ENCODE results near the gene ELMO1. TPM values are rescaled to one million over a fixed set of nuclear protein-coding genes. Genes with fewer than 3 reads are reported as not detected.

The ELMO1 gene
- total RNA-seq, 4 donors from 2014 or later: 11.5 to 19.9 (median 17.4) TPM

DNA sequence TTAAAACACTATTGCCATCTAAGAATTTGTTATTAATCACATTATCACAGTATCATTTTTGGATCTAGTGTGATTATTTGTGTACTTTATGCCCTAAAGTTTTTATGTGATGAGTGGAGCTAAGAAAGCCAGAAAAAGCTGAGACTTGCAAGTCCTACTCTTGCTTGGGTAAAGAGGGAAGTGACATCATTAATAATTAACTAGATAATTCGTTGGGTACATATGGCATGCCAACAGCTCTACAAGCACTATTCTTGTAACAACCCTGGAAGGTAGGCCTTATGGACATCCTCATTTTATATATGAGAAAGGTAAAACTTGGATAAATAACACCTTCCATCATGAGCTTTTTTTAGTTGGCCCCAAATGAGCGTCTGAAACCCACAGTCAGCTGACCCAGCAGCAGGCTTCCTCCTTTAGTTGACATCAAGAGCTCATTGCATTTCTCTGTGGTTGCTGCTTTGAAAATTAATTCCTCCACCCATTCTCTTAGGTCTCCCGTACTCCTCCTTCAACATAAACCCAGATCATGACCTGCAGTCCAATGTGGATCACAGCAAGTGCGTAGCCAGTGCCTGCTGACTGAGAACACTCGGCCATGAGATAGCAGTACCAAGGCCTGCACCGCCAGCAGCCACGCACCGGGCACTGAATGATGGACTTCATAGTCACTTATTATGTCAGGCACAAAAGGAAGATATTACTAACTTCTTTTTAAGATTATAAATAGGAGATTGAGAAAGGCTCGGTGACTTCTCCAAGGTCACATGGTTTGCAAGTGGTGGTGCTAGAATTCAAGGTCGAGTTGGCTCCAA is 432.4 kb downstream of the ELMO1 start:
- H3K4me3 ChIP-seq (ENCODE audit: low read depth, poor library complexity, severe bottlenecking): no peak overlapping the region
- 88 to 90% methylated on average over 10 of the region's 10 CpGs for WGBS, 2 donors
- intact Hi-C loops (cut with DNase I; ENCODE audit: low total_unique reads): no loop called here
- no peak for TF ChIP-seq POLR2A (IDR thresholded peaks at IDR 0.05)
- TF ChIP-seq, protein P1, sequence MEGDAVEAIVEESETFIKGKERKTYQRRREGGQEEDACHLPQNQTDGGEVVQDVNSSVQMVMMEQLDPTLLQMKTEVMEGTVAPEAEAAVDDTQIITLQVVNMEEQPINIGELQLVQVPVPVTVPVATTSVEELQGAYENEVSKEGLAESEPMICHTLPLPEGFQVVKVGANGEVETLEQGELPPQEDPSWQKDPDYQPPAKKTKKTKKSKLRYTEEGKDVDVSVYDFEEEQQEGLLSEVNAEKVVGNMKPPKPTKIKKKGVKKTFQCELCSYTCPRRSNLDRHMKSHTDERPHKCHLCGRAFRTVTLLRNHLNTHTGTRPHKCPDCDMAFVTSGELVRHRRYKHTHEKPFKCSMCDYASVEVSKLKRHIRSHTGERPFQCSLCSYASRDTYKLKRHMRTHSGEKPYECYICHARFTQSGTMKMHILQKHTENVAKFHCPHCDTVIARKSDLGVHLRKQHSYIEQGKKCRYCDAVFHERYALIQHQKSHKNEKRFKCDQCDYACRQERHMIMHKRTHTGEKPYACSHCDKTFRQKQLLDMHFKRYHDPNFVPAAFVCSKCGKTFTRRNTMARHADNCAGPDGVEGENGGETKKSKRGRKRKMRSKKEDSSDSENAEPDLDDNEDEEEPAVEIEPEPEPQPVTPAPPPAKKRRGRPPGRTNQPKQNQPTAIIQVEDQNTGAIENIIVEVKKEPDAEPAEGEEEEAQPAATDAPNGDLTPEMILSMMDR (IDR thresholded peaks at IDR 0.05): no peak
- no peak for DNase-seq (ENCODE audit: low spot score in 2 of 2)

DNA sequence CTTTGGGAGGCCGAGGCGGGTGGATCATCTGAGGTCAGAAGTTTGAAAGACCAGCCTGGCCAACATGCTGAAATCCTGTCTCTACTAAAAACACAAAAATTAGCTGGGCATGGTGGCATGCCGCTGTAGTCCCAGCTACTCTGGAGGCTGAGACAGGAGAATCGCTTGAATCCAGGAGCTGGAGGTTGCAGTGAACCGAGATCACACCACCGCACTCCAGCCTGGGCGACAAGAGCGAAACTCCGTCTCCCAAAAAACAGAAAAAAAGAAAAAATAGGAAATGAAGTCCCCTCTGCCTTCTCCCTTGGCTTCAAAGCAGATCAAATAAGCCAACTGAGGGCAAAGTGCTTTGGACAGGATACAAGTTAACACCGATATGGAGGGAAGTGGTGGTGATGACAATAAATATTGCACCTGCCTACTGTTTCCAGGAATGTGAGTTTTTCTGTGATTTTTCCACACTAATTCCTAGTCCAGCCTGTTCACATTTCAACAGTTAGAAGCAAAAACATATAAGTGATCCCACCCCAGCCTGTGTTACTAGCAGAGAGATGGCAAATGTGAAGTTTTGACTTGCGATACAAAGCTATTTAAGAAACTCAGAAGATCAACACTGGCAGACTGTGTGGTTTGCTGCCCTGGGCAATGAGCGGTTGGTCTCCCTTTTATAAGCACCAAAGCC is 433.2 kb downstream of the ELMO1 start:
- 92 to 96% methylated on average over 12 of the region's 12 CpGs for WGBS, 2 donors
- no peak overlapping the region for H3K4me3 ChIP-seq (ENCODE audit: low read depth, poor library complexity, severe bottlenecking)
- intact Hi-C loops (cut with DNase I; ENCODE audit: low total_unique reads): no loop called here
- TF ChIP-seq, protein P1 (IDR thresholded peaks at IDR 0.05): no peak
- TF ChIP-seq POLR2A (IDR thresholded peaks at IDR 0.05): no peak
- no peak for DNase-seq (ENCODE audit: low spot score in 2 of 2)

DNA sequence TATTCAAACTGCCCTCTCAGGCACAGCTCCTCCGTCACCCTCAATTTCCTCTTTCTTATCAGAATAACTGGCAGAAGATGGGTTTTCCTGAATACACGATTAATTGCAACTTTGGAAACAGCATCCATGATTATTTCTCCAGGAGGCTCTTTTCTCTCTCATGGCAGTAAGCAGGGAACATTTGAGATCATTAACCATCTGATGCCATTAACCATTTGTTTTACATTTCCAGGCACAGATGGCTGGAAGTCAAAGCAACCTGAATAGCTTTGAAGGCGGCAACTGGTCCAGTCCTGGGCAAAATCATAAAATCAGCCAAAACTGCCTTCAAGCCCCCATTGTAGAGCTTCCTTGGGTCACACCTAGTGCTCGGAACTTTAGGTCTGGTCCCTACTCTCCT is 434.9 kb downstream of the ELMO1 start:
- 83 to 88% methylated on average over 4 of the region's 4 CpGs for WGBS, 2 donors
- intact Hi-C loops (cut with DNase I; ENCODE audit: low total_unique reads): no loop called here
- TF ChIP-seq POLR2A (IDR thresholded peaks at IDR 0.05): no peak
- TF ChIP-seq, protein P1 (IDR thresholded peaks at IDR 0.05): no peak

DNA sequence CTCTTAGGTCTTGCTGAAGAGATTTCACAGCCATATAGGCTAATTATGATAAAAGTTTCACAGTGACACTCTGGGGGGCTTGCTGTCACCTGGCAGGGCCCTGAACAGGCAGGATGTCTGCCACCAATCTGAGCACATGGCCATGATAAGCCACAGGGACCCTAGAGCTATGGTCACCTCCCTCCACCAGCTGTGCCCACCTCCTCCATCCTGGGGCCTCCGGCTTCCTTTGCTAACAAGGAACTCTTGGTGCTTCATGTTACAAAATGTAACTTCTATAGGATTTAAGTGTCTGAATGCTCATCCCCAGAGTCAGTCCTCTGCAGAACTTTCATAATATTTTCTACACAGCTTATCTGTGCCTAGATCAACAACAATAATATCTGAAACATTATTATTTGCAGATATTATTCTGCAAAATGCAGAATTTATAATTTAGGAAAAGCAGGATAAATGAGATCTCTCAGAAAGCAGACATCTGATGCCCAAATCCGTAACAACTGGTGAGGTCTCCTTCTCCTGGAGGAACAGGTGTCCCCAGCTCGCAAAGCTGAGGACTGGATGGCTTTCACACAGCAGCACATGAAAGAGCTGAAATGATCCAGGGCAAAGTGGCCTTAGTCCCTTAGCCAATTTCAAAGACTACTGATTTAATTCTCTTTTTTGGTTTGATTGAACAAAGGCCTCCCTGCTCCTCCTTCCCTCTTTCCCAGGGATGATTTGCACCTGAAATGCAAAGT is 437.3 kb downstream of the ELMO1 start:
- 95 to 99% methylated on average over 3 of the region's 3 CpGs for WGBS, 2 donors
- H3K4me3 ChIP-seq (ENCODE audit: low read depth, poor library complexity, severe bottlenecking): no peak overlapping the region
- intact Hi-C loops (cut with DNase I; ENCODE audit: low total_unique reads): no loop called here
- TF ChIP-seq, protein P1 (IDR thresholded peaks at IDR 0.05): no peak
- no peak for TF ChIP-seq POLR2A (IDR thresholded peaks at IDR 0.05)
- DNase-seq (ENCODE audit: low spot score in 2 of 2): no peak

More for the DNA sequence above, 434.9 kb downstream of the ELMO1 start:
- no peak for DNase-seq (ENCODE audit: low spot score in 2 of 2)
- no peak overlapping the region for H3K4me3 ChIP-seq (ENCODE audit: low read depth, poor library complexity, severe bottlenecking)

DNA sequence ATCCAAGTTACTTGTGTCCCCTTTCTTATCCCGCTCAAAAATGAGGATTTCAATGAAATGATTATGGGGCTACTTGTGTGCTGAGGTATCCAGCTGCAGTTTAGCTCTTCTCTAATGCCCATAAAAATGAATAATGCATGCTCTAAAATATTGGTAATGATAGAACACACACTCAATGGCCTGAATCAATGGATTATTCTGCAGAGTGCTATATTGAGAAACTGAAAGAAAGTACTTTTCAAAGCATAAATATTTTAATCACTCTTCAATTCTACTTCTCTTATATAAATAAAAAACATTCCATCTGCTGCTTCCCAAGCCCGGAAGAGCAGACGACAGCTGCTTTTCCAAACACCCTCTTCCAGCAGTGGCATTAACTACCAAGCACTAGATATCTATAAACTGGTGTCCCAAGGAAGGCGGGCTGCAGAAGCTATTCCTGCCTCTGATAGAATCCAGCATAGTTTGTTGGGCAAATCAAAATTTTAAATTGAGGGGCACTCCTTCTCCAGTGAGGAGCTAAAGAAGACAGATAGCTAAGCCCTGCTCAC is 439.5 kb downstream of the ELMO1 start:
- no peak for DNase-seq (ENCODE audit: low spot score in 2 of 2)
- no peak overlapping the region for H3K4me3 ChIP-seq (ENCODE audit: low read depth, poor library complexity, severe bottlenecking)
- intact Hi-C loops (cut with DNase I; ENCODE audit: low total_unique reads): no loop called here
- no peak for TF ChIP-seq POLR2A (IDR thresholded peaks at IDR 0.05)
- TF ChIP-seq, protein P1 (IDR thresholded peaks at IDR 0.05): no peak
- 74 to 83% methylated on average over 4 of the region's 4 CpGs for WGBS, 2 donors

Measured in lower leg skin (tissue), 4 donors.